ENCODE measurements around the gene FOXS1.
A peak's percentile ranks its signal among the peaks of the same experiment; 100 is the strongest.

Gene FOXS1

DNA sequence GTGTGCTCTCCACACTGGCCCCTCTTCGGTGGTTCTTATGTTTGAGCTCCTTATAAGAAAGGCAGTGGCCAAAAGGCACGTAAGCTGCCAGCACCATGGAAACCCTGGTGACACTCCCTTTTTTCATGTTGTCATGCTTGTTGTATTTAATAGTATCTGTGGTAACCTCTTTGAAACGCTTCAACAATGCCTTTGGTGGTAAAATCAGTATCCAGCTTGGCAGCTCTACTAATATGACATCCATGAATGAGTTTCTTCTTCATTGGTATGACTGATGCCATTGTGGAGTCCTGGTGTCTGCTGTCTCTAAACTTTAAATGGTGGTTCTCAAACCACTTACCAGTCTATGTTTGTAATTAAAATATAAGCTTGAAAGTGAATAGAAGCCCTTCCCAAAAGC lies 36.9 kb downstream of the FOXS1 start:
- no peak for DNase-seq
- Histone ChIP-seq H3K4me1 (ENCODE audit: low read length) (no peaks in the 10 kb centered on the region), H3K4me3 (ENCODE audit: low read length) (no peak overlapping the region), H3K9ac (ENCODE audit: low read length) (no peak overlapping the region), H3K9me3 (replicated peaks; ENCODE audit: insufficient read depth, low read length) (no peaks in the 10 kb centered on the region), H4K20me1 (ENCODE audit: insufficient read depth, low read length) (no peaks in the 10 kb centered on the region), H3F3A (ENCODE audit: insufficient read depth, low read length) (no peaks in the 10 kb centered on the region), H3K4me2 (ENCODE audit: low read depth, low read length) (no peak overlapping the region), H3K79me2 (ENCODE audit: low read length) (no peaks in the 10 kb centered on the region), H3K27me3 (replicated peaks; ENCODE audit: insufficient read depth, low read length) (no peaks in the 10 kb centered on the region), H3K9me2 (replicated peaks; ENCODE audit: insufficient read depth, low read length) (no peaks in the 10 kb centered on the region), H2AFZ (ENCODE audit: low read length) (no peak overlapping the region), H3K27ac (ENCODE audit: low read length) (no peak overlapping the region), H3K36me3 (replicated peaks; ENCODE audit: insufficient read depth, low read length) (no peaks in the 10 kb centered on the region)
- TF ChIP-seq EZH2phosphoT487 (IDR thresholded peaks at IDR 0.05; ENCODE audit: low read length) (no peak), EZH2 (optimal IDR thresholded peaks at IDR 0.05; ENCODE audit: low read depth, low read length) (no peak)
- TF ChIP-seq, protein P1, sequence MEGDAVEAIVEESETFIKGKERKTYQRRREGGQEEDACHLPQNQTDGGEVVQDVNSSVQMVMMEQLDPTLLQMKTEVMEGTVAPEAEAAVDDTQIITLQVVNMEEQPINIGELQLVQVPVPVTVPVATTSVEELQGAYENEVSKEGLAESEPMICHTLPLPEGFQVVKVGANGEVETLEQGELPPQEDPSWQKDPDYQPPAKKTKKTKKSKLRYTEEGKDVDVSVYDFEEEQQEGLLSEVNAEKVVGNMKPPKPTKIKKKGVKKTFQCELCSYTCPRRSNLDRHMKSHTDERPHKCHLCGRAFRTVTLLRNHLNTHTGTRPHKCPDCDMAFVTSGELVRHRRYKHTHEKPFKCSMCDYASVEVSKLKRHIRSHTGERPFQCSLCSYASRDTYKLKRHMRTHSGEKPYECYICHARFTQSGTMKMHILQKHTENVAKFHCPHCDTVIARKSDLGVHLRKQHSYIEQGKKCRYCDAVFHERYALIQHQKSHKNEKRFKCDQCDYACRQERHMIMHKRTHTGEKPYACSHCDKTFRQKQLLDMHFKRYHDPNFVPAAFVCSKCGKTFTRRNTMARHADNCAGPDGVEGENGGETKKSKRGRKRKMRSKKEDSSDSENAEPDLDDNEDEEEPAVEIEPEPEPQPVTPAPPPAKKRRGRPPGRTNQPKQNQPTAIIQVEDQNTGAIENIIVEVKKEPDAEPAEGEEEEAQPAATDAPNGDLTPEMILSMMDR (IDR thresholded peaks at IDR 0.05; ENCODE audit: low read length), result no peak

DNA sequence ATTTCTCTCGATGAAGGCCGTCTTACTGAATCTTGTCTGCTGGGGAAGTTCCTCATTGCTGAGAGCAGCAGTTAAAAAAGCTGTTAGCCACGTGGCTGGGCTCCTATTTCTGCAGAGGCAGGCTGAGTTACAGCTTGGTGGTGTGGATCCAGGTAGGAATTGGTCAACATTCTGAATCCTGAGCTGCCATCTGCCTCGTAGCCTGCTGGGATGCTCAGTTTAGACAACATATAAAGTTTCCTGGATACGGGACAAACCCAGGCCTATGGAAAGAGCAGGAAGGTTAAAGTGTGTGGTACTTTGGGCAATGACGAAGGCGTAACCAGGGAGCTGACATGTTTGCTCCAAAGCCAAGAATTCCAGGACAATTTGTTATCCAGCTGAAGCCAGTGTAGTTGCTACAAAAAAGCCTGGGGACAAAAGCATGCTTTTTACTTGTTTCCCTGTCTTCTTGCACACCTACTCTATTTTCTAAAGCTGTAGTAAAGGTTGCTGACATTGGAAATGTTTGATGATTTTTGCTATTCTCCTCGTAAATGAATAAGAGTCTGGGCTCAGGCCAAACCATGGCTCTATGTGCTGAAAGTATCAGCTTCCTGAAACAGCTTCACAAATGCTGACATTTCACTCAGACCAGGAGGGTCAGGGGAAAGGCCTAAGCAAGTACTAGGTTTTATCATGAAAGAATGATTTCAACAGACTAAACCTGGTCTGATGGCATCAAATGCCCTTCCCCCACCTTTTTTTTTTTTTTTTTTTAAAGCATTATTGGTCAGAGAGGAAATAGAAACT lies 38.6 kb downstream of the FOXS1 start:
- no peaks in the 10 kb centered on the region for H3K9me2 ChIP-seq (replicated peaks; ENCODE audit: insufficient read depth, low read length)
- no peaks in the 10 kb centered on the region for H4K20me1 ChIP-seq (ENCODE audit: insufficient read depth, low read length)
- TF ChIP-seq, protein P1 (IDR thresholded peaks at IDR 0.05; ENCODE audit: low read length), result no peak
- TF ChIP-seq EZH2 (optimal IDR thresholded peaks at IDR 0.05; ENCODE audit: low read depth, low read length) (no peak), EZH2phosphoT487 (IDR thresholded peaks at IDR 0.05; ENCODE audit: low read length) (no peak)
- no peaks in the 10 kb centered on the region for H3K27me3 ChIP-seq (replicated peaks; ENCODE audit: insufficient read depth, low read length)
- no peaks in the 10 kb centered on the region for H3F3A ChIP-seq (ENCODE audit: insufficient read depth, low read length)
- no peaks in the 10 kb centered on the region for H3K79me2 ChIP-seq (ENCODE audit: low read length)
- H3K27ac ChIP-seq (ENCODE audit: low read length), result no peak overlapping the region
- no peaks in the 10 kb centered on the region for H3K4me1 ChIP-seq (ENCODE audit: low read length)
- no peak overlapping the region for H3K4me3 ChIP-seq (ENCODE audit: low read length)
- H2AFZ ChIP-seq (ENCODE audit: low read length), result no peak overlapping the region
- no peak overlapping the region for H3K9ac ChIP-seq (ENCODE audit: low read length)
- H3K9me3 ChIP-seq (replicated peaks; ENCODE audit: insufficient read depth, low read length), result no peaks in the 10 kb centered on the region
- H3K4me2 ChIP-seq (ENCODE audit: low read depth, low read length), result no peak overlapping the region
- DNase-seq, result peak; percentile 21
- no peaks in the 10 kb centered on the region for H3K36me3 ChIP-seq (replicated peaks; ENCODE audit: insufficient read depth, low read length)

DNA sequence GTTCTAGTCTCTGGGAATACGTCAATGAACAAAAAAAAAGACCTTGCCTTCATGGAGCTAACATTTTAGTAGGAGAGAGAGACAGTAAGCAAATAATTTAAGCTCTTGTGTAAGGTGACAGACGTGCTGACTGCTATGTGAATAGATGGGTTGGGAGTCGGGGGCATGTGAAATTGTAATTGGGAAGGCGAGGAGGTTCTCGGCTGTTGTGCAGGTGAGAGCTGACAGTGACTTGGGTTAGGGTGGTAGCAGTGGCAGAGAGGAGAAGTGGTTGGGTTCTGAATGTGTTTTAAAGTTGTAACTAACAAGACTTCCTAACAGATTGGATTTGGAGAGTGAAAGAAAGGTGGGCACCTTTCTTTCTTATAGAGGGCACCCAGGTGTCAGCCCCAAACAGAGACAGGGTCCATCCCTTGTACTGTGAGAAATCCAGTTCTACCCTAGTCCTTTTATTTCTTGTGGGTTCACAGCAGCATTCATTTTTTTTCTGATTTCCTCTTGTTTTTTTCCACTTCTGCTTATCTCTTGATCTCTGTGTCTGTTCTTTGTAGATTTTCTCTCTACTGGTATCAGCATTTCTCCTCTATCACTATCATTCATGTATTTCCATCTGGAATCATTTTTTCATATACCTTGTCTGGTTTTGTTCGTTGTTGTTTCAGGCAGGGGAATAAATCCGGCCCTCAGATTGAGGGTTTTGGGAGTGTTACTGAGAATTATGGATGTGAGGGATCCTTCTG lies 41.7 kb downstream of the FOXS1 start:
- H3K36me3 ChIP-seq (replicated peaks; ENCODE audit: insufficient read depth, low read length), result peaks cover 7% of the 10 kb centered on the region; the same call in 1 of the 2 replicates

More for the DNA sequence above, 41.7 kb downstream of the FOXS1 start:
- Histone ChIP-seq H3K9me2 (replicated peaks; ENCODE audit: insufficient read depth, low read length) (no peaks in the 10 kb centered on the region), H3K27me3 (replicated peaks; ENCODE audit: insufficient read depth, low read length) (no peaks in the 10 kb centered on the region), H3K4me2 (ENCODE audit: low read depth, low read length) (no peak overlapping the region), H3F3A (ENCODE audit: insufficient read depth, low read length) (no peaks in the 10 kb centered on the region), H3K9me3 (replicated peaks; ENCODE audit: insufficient read depth, low read length) (no peaks in the 10 kb centered on the region), H3K27ac (ENCODE audit: low read length) (no peak overlapping the region), H4K20me1 (ENCODE audit: insufficient read depth, low read length) (no peaks in the 10 kb centered on the region), H3K4me3 (ENCODE audit: low read length) (no peak overlapping the region), H3K9ac (ENCODE audit: low read length) (no peak overlapping the region), H2AFZ (ENCODE audit: low read length) (no peak overlapping the region), H3K4me1 (ENCODE audit: low read length) (no peaks in the 10 kb centered on the region), H3K79me2 (ENCODE audit: low read length) (no peaks in the 10 kb centered on the region)
- DNase-seq, result no peak
- TF ChIP-seq, protein P1 (IDR thresholded peaks at IDR 0.05; ENCODE audit: low read length), result no peak
- TF ChIP-seq EZH2 (optimal IDR thresholded peaks at IDR 0.05; ENCODE audit: low read depth, low read length) (no peak), EZH2phosphoT487 (IDR thresholded peaks at IDR 0.05; ENCODE audit: low read length) (no peak)

Data from MM.1S (cell line).